Esophagus (tissue), 2 donors: ENCODE measurements around the gene ADORA2B. TPM values are rescaled to one million over a fixed set of nuclear protein-coding genes. Genes with fewer than 3 reads are reported as not detected.

Experiments
- H3K27ac ChIP-seq, 2 donors: one replicate each; pipeline ENCODE4 v1.5.1; 2013; ENCODE audit warnings: low read depth in 2 of 2, mild to moderate bottlenecking in 2 of 2, inconsistent platforms in 1 of 2, low read length in 1 of 2, moderate library complexity in 1 of 2
- H3K27me3 ChIP-seq, 2 donors: one replicate each; pipeline ENCODE4 v1.6.1; 2013; ENCODE audit warnings: low read length in 2 of 2, control low read depth in 1 of 2, mild to moderate bottlenecking in 1 of 2; ENCODE audit not compliant: insufficient read depth in 2 of 2, control insufficient read depth in 1 of 2
- H3K36me3 ChIP-seq, 2 donors: one replicate each; pipeline ENCODE4 v1.6.1; 2013; ENCODE audit warnings: low read length in 1 of 2; ENCODE audit not compliant: control insufficient read depth in 2 of 2, insufficient read depth in 2 of 2
- H3K4me1 ChIP-seq, 2 donors: one replicate each; pipeline ENCODE4 v1.6.1; 2013; ENCODE audit warnings: low read length in 1 of 2; ENCODE audit not compliant: control insufficient read depth in 2 of 2, insufficient read depth in 2 of 2
- H3K4me3 ChIP-seq, 2 donors: one replicate each; pipeline ENCODE4 v1.5.1; 2013; ENCODE audit warnings: low read length in 2 of 2, mild to moderate bottlenecking in 2 of 2, low read depth in 1 of 2, moderate library complexity in 1 of 2
- H3K9me3 ChIP-seq, 2 donors: one replicate each; pipeline ENCODE4 v1.6.1; 2013; ENCODE audit warnings: mild to moderate bottlenecking in 2 of 2, low read depth in 1 of 2, low read length in 1 of 2, moderate library complexity in 1 of 2; ENCODE audit not compliant: control insufficient read depth in 2 of 2, insufficient read depth in 1 of 2
- WGBS, 2 donors: extraction: QIAGEN DNeasy Blood & Tissue Kit; methylation state at CpG; one replicate each; pipeline ENCODE4 v1.1.7; 2013; 5-methylcytosine and 5-hydroxymethylcytosine counted together
- polyA plus RNA-seq, 2 donors: library from polyadenylated mRNA; stranded (reverse); fragments of 200-250 nt; gene quantifications; one replicate each; pipeline ENCODE4 v1.2.3, GENCODE V29; 2013
- donor health status: healthy with polysubstance abuse.
- donor health status: Bipolar disorder and iron deficiency.

ADORA2B gene
- polyA plus RNA-seq, 2 donors, result 4.4 to 11.6 TPM

GRCh38 chr17:15919466-15919865 lies 25.5 kb upstream of the ADORA2B start:
- Histone ChIP-seq H3K4me3 (no peak overlapping the region), H3K27me3 (no peaks in the 10 kb centered on the region), H3K36me3 (no peaks in the 10 kb centered on the region), H3K4me1 (peaks cover 0 to 11% of the 10 kb centered on the region in 2 donors), H3K27ac (no peak overlapping the region), H3K9me3 (no peaks in the 10 kb centered on the region)

DNA sequence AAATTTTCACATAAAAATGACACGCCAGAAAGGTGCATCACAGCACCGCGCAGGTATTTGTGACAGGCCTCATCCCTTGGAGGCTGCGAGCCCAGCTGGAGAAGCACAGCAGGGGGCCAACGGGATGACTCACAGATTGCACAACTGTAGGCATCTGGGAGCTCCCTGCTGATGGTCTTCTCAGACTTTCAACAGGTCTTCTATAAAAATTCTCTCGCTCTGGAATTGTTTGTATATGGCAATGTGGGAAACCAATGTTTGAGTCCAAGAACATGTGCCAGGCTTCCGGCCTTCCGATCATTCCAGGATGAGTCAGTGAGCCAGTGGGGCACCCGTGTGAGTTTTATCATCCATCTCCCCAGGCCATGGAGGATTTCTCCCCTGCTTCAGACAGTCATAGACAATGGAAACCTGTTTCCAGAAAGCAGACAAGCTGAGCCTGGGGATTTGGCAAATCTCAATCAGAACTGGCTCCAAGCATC lies 24.1 kb upstream of the ADORA2B start:
- Histone ChIP-seq H3K9me3 (no peaks in the 10 kb centered on the region), H3K27ac (no peak overlapping the region), H3K36me3 (no peaks in the 10 kb centered on the region), H3K4me1 (peaks cover 0 to 11% of the 10 kb centered on the region in 2 donors), H3K4me3 (no peak overlapping the region), H3K27me3 (no peaks in the 10 kb centered on the region)
- WGBS, 2 donors, result 48 to 66% methylated on average over 9 of the region's 9 CpGs

- H3K27ac ChIP-seq, result no peak overlapping the region
- peaks cover 0 to 11% of the 10 kb centered on the region in 2 donors for H3K4me1 ChIP-seq
- H3K27me3 ChIP-seq, result no peaks in the 10 kb centered on the region
- H3K4me3 ChIP-seq, result no peak overlapping the region
- H3K36me3 ChIP-seq, result no peaks in the 10 kb centered on the region
- H3K9me3 ChIP-seq, result no peaks in the 10 kb centered on the region
These were observed 23.3 kb upstream of the ADORA2B start for GRCh38 chr17:15921640-15922039.

DNA sequence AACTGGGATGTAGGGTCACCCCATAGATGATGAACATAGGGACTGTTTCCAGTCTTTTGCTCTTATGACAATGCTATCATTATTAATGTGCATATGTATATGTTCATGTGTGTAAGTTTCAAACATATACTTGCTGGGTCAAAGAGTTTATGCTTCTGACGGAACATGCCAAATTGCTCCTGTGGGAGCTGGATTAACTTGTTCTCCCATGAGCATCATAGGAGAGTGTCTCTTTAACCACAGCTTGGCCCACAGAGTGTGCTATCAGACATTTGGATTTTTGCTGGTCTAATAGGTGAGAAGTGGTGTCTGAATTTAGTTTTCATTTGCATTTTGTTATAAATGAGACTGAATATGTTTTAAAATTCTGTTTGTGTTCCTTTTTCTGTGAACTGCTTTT lies 22.3 kb upstream of the ADORA2B start:
- Histone ChIP-seq H3K9me3 (no peaks in the 10 kb centered on the region), H3K27me3 (no peaks in the 10 kb centered on the region), H3K4me3 (no peak overlapping the region), H3K36me3 (no peaks in the 10 kb centered on the region), H3K4me1 (peaks cover 0 to 6% of the 10 kb centered on the region in 2 donors), H3K27ac (no peak overlapping the region)
- 52 to 60% methylated on average over 1 of the region's 1 CpG for WGBS, 2 donors

DNA sequence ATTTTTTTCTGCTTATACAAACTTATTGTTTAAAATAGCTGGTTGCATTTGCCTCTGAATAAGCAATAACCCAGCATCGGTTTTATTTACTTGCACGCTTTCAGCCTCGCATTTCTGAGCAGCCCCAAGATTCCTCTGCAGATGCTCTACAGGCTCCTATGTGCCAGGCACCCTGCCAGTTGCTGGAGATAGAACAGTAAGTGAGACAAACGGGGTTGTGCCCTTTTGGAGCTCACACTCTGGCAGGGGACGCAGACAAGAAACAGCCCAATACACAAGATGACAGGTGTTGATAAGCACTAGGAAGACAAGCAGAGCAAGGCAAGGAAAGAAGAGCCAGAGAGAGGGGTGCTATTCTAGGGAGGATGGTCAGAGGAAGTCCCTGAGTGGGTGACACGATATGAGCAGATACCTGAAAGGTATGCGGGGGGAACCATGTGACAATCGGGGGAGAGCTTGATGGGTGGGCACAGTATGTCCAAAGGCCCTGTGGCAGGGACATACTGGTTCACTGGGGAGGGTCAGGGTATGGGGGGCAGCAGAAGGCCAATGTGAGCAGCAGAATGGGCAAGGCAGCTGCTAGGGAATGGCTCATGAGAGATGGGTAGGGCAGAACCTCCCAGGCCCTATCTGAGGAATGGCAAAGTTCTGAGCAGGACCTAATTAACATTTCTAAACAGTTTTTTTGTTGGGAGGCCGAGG lies 18.7 kb upstream of the ADORA2B start:
- Histone ChIP-seq H3K36me3 (no peaks in the 10 kb centered on the region), H3K4me3 (no peak overlapping the region), H3K27ac (no peak overlapping the region), H3K4me1 (no peaks in the 10 kb centered on the region), H3K9me3 (no peaks in the 10 kb centered on the region), H3K27me3 (no peaks in the 10 kb centered on the region)
- 77 to 79% methylated on average over 9 of the region's 9 CpGs for WGBS, 2 donors

- H3K4me3 ChIP-seq, result no peak overlapping the region
- H3K27me3 ChIP-seq, result no peaks in the 10 kb centered on the region
- 56 to 71% methylated on average over 9 of the region's 9 CpGs for WGBS, 2 donors
- H3K9me3 ChIP-seq, result no peaks in the 10 kb centered on the region
- H3K36me3 ChIP-seq, result no peaks in the 10 kb centered on the region
- no peaks in the 10 kb centered on the region for H3K4me1 ChIP-seq
- H3K27ac ChIP-seq, result no peak overlapping the region
These were observed 16.6 kb upstream of the ADORA2B start for GRCh38 chr17:15928286-15928785.

DNA sequence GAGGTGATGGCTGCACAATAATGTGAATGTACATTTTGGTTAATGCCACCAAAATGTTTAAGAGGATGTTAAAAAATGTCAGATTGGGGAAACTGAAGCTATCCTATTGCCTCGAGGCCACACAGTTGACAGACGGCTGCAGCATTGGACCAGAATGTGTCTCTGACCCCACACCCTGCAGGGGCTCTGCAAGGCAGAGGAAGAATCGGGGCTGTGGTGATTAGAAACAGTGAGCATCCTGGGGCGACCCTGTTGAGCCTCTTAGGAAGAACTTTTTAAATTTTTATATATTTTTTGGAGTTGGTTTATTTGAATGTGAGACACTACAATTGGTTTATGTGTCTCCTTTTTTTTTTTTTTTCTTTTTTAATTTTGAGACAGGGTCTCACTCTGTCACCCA lies 15.0 kb upstream of the ADORA2B start:
- H3K9me3 ChIP-seq, result no peaks in the 10 kb centered on the region
- H3K4me1 ChIP-seq, result no peaks in the 10 kb centered on the region
- H3K27ac ChIP-seq, result no peak overlapping the region
- WGBS, 2 donors, result 71 to 72% methylated on average over 4 of the region's 4 CpGs
- no peaks in the 10 kb centered on the region for H3K27me3 ChIP-seq
- H3K36me3 ChIP-seq, result no peaks in the 10 kb centered on the region
- H3K4me3 ChIP-seq, result no peak overlapping the region

DNA sequence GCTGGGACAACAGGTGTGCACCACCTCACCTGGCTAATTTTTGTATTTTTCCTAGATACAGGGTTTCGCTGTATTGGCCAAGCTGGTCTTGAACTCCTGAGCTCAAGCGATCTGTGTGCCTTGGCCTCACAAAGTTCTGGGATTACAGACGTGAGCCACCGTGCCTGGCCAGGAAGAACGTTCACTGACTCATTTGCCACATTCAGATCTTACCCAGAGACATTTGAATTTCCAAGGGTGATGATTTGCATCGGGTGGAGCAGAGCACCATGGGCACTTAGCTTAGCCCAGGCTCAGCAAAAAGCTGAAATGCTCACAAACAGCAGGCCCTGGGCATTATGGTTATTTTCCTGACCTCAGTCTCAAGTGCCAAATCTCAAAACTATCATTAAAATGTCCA lies 14.5 kb upstream of the ADORA2B start:
- Histone ChIP-seq H3K4me3 (no peak overlapping the region), H3K9me3 (no peaks in the 10 kb centered on the region), H3K27me3 (no peaks in the 10 kb centered on the region), H3K4me1 (no peaks in the 10 kb centered on the region), H3K36me3 (no peaks in the 10 kb centered on the region), H3K27ac (no peak overlapping the region)
- WGBS, 2 donors, result 63 to 66% methylated on average over 6 of the region's 6 CpGs

DNA sequence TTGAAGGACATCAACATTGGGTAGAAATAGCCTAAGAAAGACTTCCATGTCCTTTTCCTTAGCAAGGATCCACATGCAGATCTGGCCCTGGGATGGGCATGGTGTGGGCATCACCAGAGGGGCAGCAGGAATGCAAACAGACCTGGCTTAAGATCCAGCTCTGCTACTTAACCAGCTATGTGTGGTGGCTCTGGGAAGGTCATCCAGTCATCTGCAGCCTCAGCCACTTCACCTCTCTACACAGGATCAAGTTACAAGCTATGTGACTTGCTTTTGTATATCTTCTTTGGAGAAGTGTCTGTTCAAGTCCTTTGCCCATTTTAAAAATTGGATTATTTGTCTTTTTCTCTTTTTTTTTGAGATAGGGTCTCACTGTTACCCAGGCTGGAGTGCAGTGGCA lies 13.5 kb upstream of the ADORA2B start:
- Histone ChIP-seq H3K4me1 (no peaks in the 10 kb centered on the region), H3K27me3 (no peaks in the 10 kb centered on the region), H3K9me3 (no peaks in the 10 kb centered on the region), H3K27ac (no peak overlapping the region), H3K36me3 (no peaks in the 10 kb centered on the region), H3K4me3 (no peak overlapping the region)

DNA sequence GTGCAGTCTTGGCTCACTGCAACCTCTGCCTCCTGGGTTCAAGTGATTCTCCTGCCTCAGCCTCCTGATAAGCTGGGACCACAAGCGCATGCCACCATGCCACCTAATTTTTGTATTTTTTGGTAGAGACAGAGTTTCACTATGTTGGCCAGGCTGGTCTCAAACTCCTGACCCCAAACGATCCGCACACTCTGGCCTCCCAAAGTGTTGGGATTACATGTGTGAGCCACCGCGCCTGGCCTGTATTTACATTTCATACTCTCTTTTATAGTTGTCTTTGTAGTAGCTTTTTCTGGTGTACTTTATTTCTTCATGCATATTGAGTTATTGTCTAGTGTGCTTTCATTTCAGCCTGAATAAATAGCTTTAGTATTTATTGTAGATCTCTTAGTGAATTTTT lies 10.1 kb upstream of the ADORA2B start:
- WGBS, 2 donors, result 94 to 97% methylated on average over 5 of the region's 5 CpGs
- no peak overlapping the region for H3K4me3 ChIP-seq
- H3K4me1 ChIP-seq, result no peaks in the 10 kb centered on the region
- H3K27ac ChIP-seq, result no peak overlapping the region
- no peaks in the 10 kb centered on the region for H3K9me3 ChIP-seq
- H3K27me3 ChIP-seq, result no peaks in the 10 kb centered on the region
- H3K36me3 ChIP-seq, result no peaks in the 10 kb centered on the region
